OCI-LY3 (cell line): ENCODE data around the gene RBM10.

Experiments used
- EZH2phosphoT487 ChIP-seq: fragments of 200-600 bp; shearing (Covaris generic); IDR thresholded peaks from 2 replicates; pipeline ENCODE4 v1.6.1; 2018; ENCODE audit warnings: antibody characterized with exemption, mixed run types, low read depth
- TF ChIP-seq, protein P1 (sequence below): fragments of 200-600, 300-600 bp; sonication (generic); IDR thresholded peaks from 2 replicates; pipeline ENCODE4 v1.5.1; 2014; ENCODE audit warnings: antibody characterized with exemption, low read length, low read depth

DNA sequence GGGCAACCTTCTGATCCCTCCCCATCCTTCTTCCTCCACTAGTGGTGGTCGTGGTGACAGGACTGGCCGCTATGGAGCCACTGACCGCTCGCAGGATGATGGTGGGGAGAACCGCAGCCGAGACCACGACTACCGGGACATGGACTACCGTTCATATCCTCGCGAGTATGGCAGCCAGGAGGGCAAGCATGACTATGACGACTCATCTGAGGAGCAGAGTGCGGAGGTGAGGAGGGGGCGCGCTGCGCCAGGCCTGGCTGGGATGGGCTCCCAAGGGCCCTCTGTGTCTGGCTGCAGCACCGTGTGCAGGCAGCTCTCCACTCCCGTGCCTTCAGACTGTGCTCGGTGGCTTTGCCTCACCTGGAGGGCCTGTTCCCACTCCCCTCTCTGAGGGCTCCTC, 24.3 kb downstream of the RBM10 start:
- TF ChIP-seq, protein P1, sequence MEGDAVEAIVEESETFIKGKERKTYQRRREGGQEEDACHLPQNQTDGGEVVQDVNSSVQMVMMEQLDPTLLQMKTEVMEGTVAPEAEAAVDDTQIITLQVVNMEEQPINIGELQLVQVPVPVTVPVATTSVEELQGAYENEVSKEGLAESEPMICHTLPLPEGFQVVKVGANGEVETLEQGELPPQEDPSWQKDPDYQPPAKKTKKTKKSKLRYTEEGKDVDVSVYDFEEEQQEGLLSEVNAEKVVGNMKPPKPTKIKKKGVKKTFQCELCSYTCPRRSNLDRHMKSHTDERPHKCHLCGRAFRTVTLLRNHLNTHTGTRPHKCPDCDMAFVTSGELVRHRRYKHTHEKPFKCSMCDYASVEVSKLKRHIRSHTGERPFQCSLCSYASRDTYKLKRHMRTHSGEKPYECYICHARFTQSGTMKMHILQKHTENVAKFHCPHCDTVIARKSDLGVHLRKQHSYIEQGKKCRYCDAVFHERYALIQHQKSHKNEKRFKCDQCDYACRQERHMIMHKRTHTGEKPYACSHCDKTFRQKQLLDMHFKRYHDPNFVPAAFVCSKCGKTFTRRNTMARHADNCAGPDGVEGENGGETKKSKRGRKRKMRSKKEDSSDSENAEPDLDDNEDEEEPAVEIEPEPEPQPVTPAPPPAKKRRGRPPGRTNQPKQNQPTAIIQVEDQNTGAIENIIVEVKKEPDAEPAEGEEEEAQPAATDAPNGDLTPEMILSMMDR: no peak
- no peak for TF ChIP-seq EZH2phosphoT487
